HepG2 (cell line): Measurements from ENCODE around the gene PAPOLB. TPM values are rescaled to one million over a fixed set of nuclear protein-coding genes. Genes with fewer than 3 reads are reported as not detected.

Experiments used
- CENPBD1 ChIP-seq: sonication (generic); formaldehyde crosslinking; IDR thresholded peaks from 2 replicates; pipeline ENCODE4 v1.8.0; 2022; ENCODE audit warnings: missing genetic modification reagents, low read depth, mild to moderate bottlenecking, borderline replicate concordance
- CREM ChIP-seq, 2 experiments: sonication (generic) in 1 of 2; formaldehyde crosslinking in 1 of 2; IDR thresholded peaks; 2 replicates each; pipeline versions ENCODE4 v1.4.0 to v1.6.1; 2016 to 2020; ENCODE audit warnings: antibody characterized with exemption in 1 of 2, mild to moderate bottlenecking in 1 of 2, missing genetic modification reagents in 1 of 2
- DBP ChIP-seq: sonication (generic); formaldehyde crosslinking; IDR thresholded peaks from 2 replicates; pipeline ENCODE4 v1.4.0; 2020; ENCODE audit warnings: missing genetic modification reagents; ENCODE audit errors: not compliant biosample characterization
- FOXP1 ChIP-seq, 2 experiments: fragments of 450-650 bp in 1 of 2; IDR thresholded peaks; 2 replicates each; pipeline ENCODE4 v1.6.1; 2017 to 2018; ENCODE audit warnings: antibody characterized with exemption in 1 of 2
- HNRNPK ChIP-seq: fragments of 200-400 bp; formaldehyde crosslinking; IDR thresholded peaks from 2 replicates; pipeline ENCODE4 v1.6.1; 2018; ENCODE audit warnings: low read length, low read depth, moderate library complexity, mild to moderate bottlenecking; ENCODE audit not compliant: poor library complexity, severe bottlenecking
- HNRNPL ChIP-seq: fragments of 200-400 bp; formaldehyde crosslinking; IDR thresholded peaks from 2 replicates; pipeline ENCODE4 v1.6.1; 2017; ENCODE audit warnings: mild to moderate bottlenecking, low read depth, low read length
- IKZF4 ChIP-seq: sonication (generic); formaldehyde crosslinking; IDR thresholded peaks from 2 replicates; pipeline ENCODE4 v1.5.1; 2020; ENCODE audit warnings: borderline replicate concordance, mild to moderate bottlenecking, low read depth, missing genetic modification reagents; ENCODE audit errors: not compliant biosample characterization
- KAT7 ChIP-seq: IDR thresholded peaks from 2 replicates; pipeline ENCODE4 v1.6.1; 2018; ENCODE audit warnings: borderline replicate concordance, missing compliant biosample characterization
- KMT2A ChIP-seq: sonication (generic); formaldehyde crosslinking; IDR thresholded peaks from 2 replicates; pipeline ENCODE4 v1.4.0; 2020; ENCODE audit warnings: missing genetic modification reagents
- MED1 ChIP-seq: sonication (generic); formaldehyde crosslinking; IDR thresholded peaks from 2 replicates; pipeline ENCODE4 v1.4.0; 2020; ENCODE audit warnings: missing genetic modification reagents
- NFATC3 ChIP-seq: sonication (generic); formaldehyde crosslinking; IDR thresholded peaks from 2 replicates; pipeline ENCODE4 v1.5.1; 2020; ENCODE audit warnings: mild to moderate bottlenecking, missing genetic modification reagents
- PRPF4 ChIP-seq: fragments of 200-400 bp; formaldehyde crosslinking; IDR thresholded peaks from 2 replicates; pipeline ENCODE4 v1.6.1; 2016; ENCODE audit warnings: low read length, low read depth; ENCODE audit not compliant: poor library complexity, severe bottlenecking
- RFX3 ChIP-seq: IDR thresholded peaks from 2 replicates; pipeline ENCODE4 v1.6.1; 2016; ENCODE audit warnings: missing biosample characterization, missing genetic modification reagents
- SIX1 ChIP-seq: sonication (generic); formaldehyde crosslinking; IDR thresholded peaks from 2 replicates; pipeline ENCODE4 v1.4.0; 2020; ENCODE audit warnings: missing genetic modification reagents, borderline replicate concordance
- SOX13 ChIP-seq, 3 experiments: fragments of 450-650 bp in 1 of 3; sonication (generic) in 1 of 3; formaldehyde crosslinking in 1 of 3; IDR thresholded peaks in 2 of 3; conservative IDR thresholded peaks in 1 of 3; 2 replicates each; pipeline versions ENCODE4 v1.5.0 to v1.6.1; 2016 to 2020; ENCODE audit warnings: antibody characterized with exemption in 1 of 3, mild to moderate bottlenecking in 1 of 3, missing compliant biosample characterization in 1 of 3, missing genetic modification reagents in 1 of 3, moderate library complexity in 1 of 3
- TFAP4 ChIP-seq: sonication (generic); IDR thresholded peaks from 2 replicates; pipeline ENCODE4 v1.6.1; 2016; ENCODE audit warnings: low read depth, borderline replicate concordance
- TMF1 ChIP-seq: sonication (generic); formaldehyde crosslinking; IDR thresholded peaks from 2 replicates; pipeline ENCODE4 v1.8.1; 2022; ENCODE audit warnings: low read depth, missing genetic modification reagents
- YY1 ChIP-seq: IDR thresholded peaks from 2 replicates; pipeline ENCODE4 v1.6.1; 2011; ENCODE audit warnings: low read length, low read depth, moderate library complexity, mild to moderate bottlenecking; ENCODE audit not compliant: insufficient read depth, insufficient replicate concordance
- ZIK1 ChIP-seq: sonication (generic); formaldehyde crosslinking; IDR thresholded peaks from 2 replicates; pipeline ENCODE4 v1.5.0; 2020; ENCODE audit warnings: mild to moderate bottlenecking, low read depth, missing genetic modification reagents, borderline replicate concordance
- ZNF33B ChIP-seq: sonication (generic); formaldehyde crosslinking; IDR thresholded peaks from 2 replicates; pipeline ENCODE4 v1.5.1; 2020; ENCODE audit warnings: mild to moderate bottlenecking, missing genetic modification reagents
- ZNF367 ChIP-seq: sonication (generic); formaldehyde crosslinking; IDR thresholded peaks from 2 replicates; pipeline ENCODE4 v1.4.0; 2020; ENCODE audit warnings: missing genetic modification reagents, borderline replicate concordance
- ZNF562 ChIP-seq: sonication (generic); formaldehyde crosslinking; IDR thresholded peaks from 2 replicates; pipeline ENCODE4 v1.8.0; 2022; ENCODE audit warnings: missing genetic modification reagents, borderline replicate concordance
- ZNF574 ChIP-seq: sonication (generic); formaldehyde crosslinking; IDR thresholded peaks from 2 replicates; pipeline ENCODE4 v1.4.0; 2020; ENCODE audit warnings: missing genetic modification reagents
- ZNF577 ChIP-seq: sonication (generic); formaldehyde crosslinking; IDR thresholded peaks from 2 replicates; pipeline ENCODE4 v1.4.0; 2020; ENCODE audit warnings: mild to moderate bottlenecking, low read depth, missing genetic modification reagents, borderline replicate concordance
- ZSCAN25 ChIP-seq: sonication (generic); formaldehyde crosslinking; IDR thresholded peaks from 2 replicates; pipeline ENCODE4 v1.8.0; 2022; ENCODE audit warnings: mild to moderate bottlenecking, missing genetic modification reagents
- ZSCAN29 ChIP-seq: sonication (generic); formaldehyde crosslinking; conservative IDR thresholded peaks from 2 replicates; pipeline ENCODE4 v1.4.0; 2020; ENCODE audit warnings: mild to moderate bottlenecking, missing genetic modification reagents
- polyA plus RNA-seq, 8 experiments: library from polyadenylated mRNA; depleted of rRNA in 3 of 8; stranded (reverse) in 7 of 8; unstranded in 1 of 8; fragments of >200 nt; fragmentation: Illumina TruSeq in 4 of 8; extraction: Trizol in 4 of 8; gene quantifications; 2 replicates each; pipeline versions ENCODE4 v1.2.1 to v1.2.3, GENCODE V29; 2011 to 2016; ENCODE audit warnings: low read depth in 4 of 8, missing spikeins in 1 of 8, mixed read lengths in 1 of 8; ENCODE audit not compliant: insufficient read depth in 1 of 8
- total RNA-seq, 5 experiments: library from RNA; depleted of rRNA; stranded (reverse); fragments of >200 nt; fragmentation: Illumina TruSeq; extraction: Trizol; gene quantifications; 2 replicates each; pipeline ENCODE4 v1.2.3, GENCODE V29; 2016; ENCODE audit warnings: low read depth in 1 of 5

The PAPOLB gene
- total and polyA plus RNA-seq, 2 of the 13 experiments (the other 11 are each of a cell fraction or from before 2014, with no cell fraction given), result not detected

GRCh38 chr7:4830176-4830575, 31.7 kb downstream of the PAPOLB start (continued):
- TF ChIP-seq MED1 (CRISPR knock-in tag) (no peak), HNRNPK (no peak), CENPBD1 (CRISPR knock-in tag) (no peak), ZIK1 (no peak; the same call in 1 of the 2 replicates), SOX13 (IDR thresholded peaks at IDR 0.05) (no peak), SOX13 (CRISPR knock-in tag; conservative IDR thresholded peaks at IDR 0.05 in 1 of 2, IDR thresholded peaks at IDR 0.05 in 1 of 2) (peak in 1 of 2 experiments; percentile 22; a peak in 1 of 4 replicates), TFAP4 (no peak), KAT7 (CRISPR knock-in tag) (no peak), NFATC3 (CRISPR knock-in tag) (no peak), ZSCAN29 (CRISPR knock-in tag) (no peak), RFX3 (CRISPR knock-in tag) (no peak), YY1 (peak; percentile 62), ZNF574 (CRISPR knock-in tag) (peak; percentile 78), ZNF562 (CRISPR knock-in tag) (no peak), IKZF4 (CRISPR knock-in tag) (no peak), SIX1 (CRISPR knock-in tag) (no peak), TMF1 (CRISPR knock-in tag) (no peak), ZNF577 (CRISPR knock-in tag) (no peak), KMT2A (CRISPR knock-in tag) (no peak; the same call in 1 of the 2 replicates), ZSCAN25 (CRISPR knock-in tag) (no peak), ZNF367 (CRISPR knock-in tag) (no peak), PRPF4 (no peak), FOXP1 (IDR thresholded peaks at IDR 0.05) (no peak), FOXP1 (CRISPR knock-in tag; IDR thresholded peaks at IDR 0.05) (no peak), HNRNPL (no peak), DBP (CRISPR knock-in tag) (no peak), CREM (IDR thresholded peaks at IDR 0.05) (no peak), CREM (CRISPR knock-in tag; IDR thresholded peaks at IDR 0.05) (no peak), ZNF33B (no peak)
